ENCODE data around the gene ALOX15B.

Gene ALOX15B

DNA sequence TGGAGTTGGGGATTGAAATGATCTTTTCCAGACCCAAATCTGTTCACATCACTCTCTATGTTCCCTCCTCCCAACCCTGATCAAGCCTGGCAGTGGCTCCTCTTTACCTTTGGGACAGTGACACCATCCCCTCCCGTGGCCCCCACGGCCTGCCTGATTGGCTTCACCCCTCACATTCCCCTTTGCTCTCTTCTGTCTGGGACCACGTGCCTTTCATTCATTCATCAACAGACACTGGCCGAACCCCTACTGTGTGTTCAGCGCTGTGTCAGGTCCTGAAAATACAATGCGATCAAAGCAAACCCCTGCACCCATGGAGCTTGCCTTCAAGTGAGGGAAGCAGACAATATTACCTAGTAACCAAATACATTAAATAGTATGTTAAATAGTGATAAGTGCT lies 50.9 kb downstream of the ALOX15B start:
- H3K27ac ChIP-seq (ENCODE audit: low read length), result no peak overlapping the region
- H3K4me1 ChIP-seq (ENCODE audit: control insufficient read depth in 1 of 2, insufficient read depth in 2 of 2, low read length in 2 of 2), result no peaks in the 10 kb centered on the region
- H3K27me3 ChIP-seq (ENCODE audit: low read depth, low read length), result peaks cover 10% of the 10 kb centered on the region

DNA sequence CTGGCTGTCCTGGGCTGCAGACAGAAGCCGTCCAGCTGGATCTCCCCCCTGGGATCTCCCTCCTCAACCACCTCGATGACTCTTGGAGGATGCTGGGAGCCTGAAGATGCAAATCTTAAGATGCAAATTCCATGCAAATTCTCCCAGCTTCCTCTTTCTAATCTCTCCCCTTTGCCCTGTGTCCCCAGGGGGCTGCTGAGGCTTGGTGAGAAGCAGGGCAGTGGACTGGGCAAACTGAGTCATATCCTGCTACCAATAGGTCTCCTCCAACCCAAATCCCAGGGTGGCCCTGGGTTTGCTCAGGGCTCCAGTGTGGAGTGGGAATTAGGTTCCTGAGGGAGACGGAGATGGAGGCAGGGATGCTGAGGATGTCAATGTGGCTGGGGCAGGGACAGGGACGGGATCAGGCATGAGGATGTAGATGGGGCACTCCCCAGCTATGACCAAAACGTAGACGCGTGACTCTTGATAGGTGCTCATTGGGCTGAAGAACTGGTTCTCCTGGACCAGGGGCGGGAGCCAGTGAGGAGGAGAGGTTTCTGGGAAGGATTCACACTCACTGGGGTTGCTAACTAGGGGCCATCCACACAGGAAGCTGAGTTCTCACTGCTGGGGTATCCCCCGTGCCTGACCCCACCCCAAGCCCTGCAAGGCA lies 52.3 kb downstream of the ALOX15B start:
- no peaks in the 10 kb centered on the region for H3K36me3 ChIP-seq (ENCODE audit: control insufficient read depth in 1 of 2, insufficient read depth in 2 of 2, low read length in 2 of 2)
- no peaks in the 10 kb centered on the region for H3K9me3 ChIP-seq (ENCODE audit: control insufficient read depth in 1 of 2, low read length in 2 of 2)
- H3K4me3 ChIP-seq (ENCODE audit: low read depth in 1 of 2, low read length in 2 of 2), result no peak overlapping the region
- H3K27ac ChIP-seq (ENCODE audit: low read length), result no peak overlapping the region
- no peaks in the 10 kb centered on the region for H3K4me1 ChIP-seq (ENCODE audit: control insufficient read depth in 1 of 2, insufficient read depth in 2 of 2, low read length in 2 of 2)
- H3K27me3 ChIP-seq (ENCODE audit: low read depth, low read length), result peaks cover 16% of the 10 kb centered on the region

More for the DNA sequence above, 50.9 kb downstream of the ALOX15B start:
- Histone ChIP-seq H3K36me3 (ENCODE audit: control insufficient read depth in 1 of 2, insufficient read depth in 2 of 2, low read length in 2 of 2) (no peaks in the 10 kb centered on the region), H3K9me3 (ENCODE audit: control insufficient read depth in 1 of 2, low read length in 2 of 2) (no peaks in the 10 kb centered on the region), H3K4me3 (ENCODE audit: low read depth in 1 of 2, low read length in 2 of 2) (no peak overlapping the region)

DNA sequence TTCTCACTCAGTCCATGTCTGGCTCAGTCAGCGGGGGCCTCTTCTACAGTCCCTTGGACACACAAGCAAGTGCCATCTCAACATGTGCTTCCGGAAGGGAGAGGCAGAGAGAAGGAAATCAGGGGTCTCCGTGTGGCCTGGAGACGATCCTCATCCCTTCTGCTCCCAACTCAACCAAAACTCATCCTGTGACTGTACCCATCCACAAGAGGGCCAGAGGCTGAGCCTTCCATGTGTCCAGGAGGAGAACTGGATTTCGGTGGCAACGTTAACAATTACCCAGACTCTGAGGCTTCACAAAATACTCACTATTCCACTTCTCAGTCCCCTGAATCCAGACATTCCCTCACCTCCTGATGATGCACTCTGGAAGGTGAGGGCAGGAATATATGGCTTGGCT lies 56.5 kb downstream of the ALOX15B start:
- Histone ChIP-seq H3K27me3 (ENCODE audit: low read depth, low read length) (peaks cover 8% of the 10 kb centered on the region), H3K4me3 (ENCODE audit: low read depth in 1 of 2, low read length in 2 of 2) (no peak overlapping the region)

DNA sequence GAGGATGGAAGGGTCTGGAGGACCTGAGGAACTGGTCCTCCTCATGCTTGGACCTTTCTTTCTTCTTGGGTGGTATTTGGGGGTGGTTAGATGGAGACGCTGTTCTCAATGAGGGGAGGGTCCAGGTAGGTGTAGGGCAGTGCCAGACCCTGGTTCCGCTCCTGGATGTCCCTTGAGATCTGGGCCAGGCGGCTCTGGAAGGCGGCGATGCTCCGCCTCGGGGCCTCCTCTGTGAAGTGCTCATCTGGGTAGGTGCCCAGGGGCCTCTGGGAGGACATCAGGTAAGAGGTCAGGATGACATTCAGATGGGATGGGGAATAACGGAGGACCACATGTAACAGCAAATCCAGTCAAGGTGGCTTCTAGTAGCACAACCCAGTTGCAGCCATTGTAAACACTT lies 57.7 kb downstream of the ALOX15B start:
- Histone ChIP-seq H3K27me3 (ENCODE audit: low read depth, low read length) (peaks cover 6% of the 10 kb centered on the region), H3K4me3 (ENCODE audit: low read depth in 1 of 2, low read length in 2 of 2) (no peak overlapping the region), H3K9me3 (ENCODE audit: control insufficient read depth in 1 of 2, low read length in 2 of 2) (no peaks in the 10 kb centered on the region), H3K27ac (ENCODE audit: low read length) (no peak overlapping the region), H3K36me3 (ENCODE audit: control insufficient read depth in 1 of 2, insufficient read depth in 2 of 2, low read length in 2 of 2) (no peaks in the 10 kb centered on the region), H3K4me1 (ENCODE audit: control insufficient read depth in 1 of 2, insufficient read depth in 2 of 2, low read length in 2 of 2) (no peaks in the 10 kb centered on the region)

More for the DNA sequence above, 56.5 kb downstream of the ALOX15B start:
- H3K4me1 ChIP-seq (ENCODE audit: control insufficient read depth in 1 of 2, insufficient read depth in 2 of 2, low read length in 2 of 2), result no peaks in the 10 kb centered on the region
- H3K36me3 ChIP-seq (ENCODE audit: control insufficient read depth in 1 of 2, insufficient read depth in 2 of 2, low read length in 2 of 2), result no peaks in the 10 kb centered on the region
- no peaks in the 10 kb centered on the region for H3K9me3 ChIP-seq (ENCODE audit: control insufficient read depth in 1 of 2, low read length in 2 of 2)
- no peak overlapping the region for H3K27ac ChIP-seq (ENCODE audit: low read length)

Measured in muscle layer of duodenum (tissue), 2 donors.